ENCODE measurements around the gene HNRNPL.
"Not testable (repeated sequence)": the region's sequence is repeated elsewhere in the genome, so short reads cannot be mapped to it uniquely, and the experiment has no call there.

The HNRNPL gene

GRCh38 chr19:38796154-38796553, 53.6 kb downstream of the HNRNPL start:
- no peak for DNase-seq

- no peak for DNase-seq
Measured at GRCh38 chr19:38795549-38795948, 54.2 kb downstream of the HNRNPL start.

- DNase-seq = no peak
Measured at GRCh38 chr19:38793671-38794070, 56.1 kb downstream of the HNRNPL start.

GRCh38 chr19:38793177-38793576, 56.6 kb downstream of the HNRNPL start:
- peak; percentile 52 for DNase-seq

- peak; percentile 32 for DNase-seq
Measured at GRCh38 chr19:38792250-38793111, 57.3 kb downstream of the HNRNPL start.

GRCh38 chr19:38791451-38792064, 58.2 kb downstream of the HNRNPL start:
- not testable (repeated sequence) for DNase-seq

GRCh38 chr19:38790507-38791403, 59.0 kb downstream of the HNRNPL start:
- not testable (repeated sequence) for DNase-seq

GRCh38 chr19:38788478-38789243, 61.1 kb downstream of the HNRNPL start, which contains the start of gene LGALS7B:
Gene LGALS7B (plus strand): TSS chr19:38789200. CDS start chr19:38789227, 27 bp downstream.
- peak; percentile 13 for DNase-seq

- DNase-seq = no peak
Measured at GRCh38 chr19:38786572-38787265, 63.1 kb downstream of the HNRNPL start.

Data from eye (tissue), 1 donor.